ENCODE results near the gene ZNF385B.

- no peak for TF ChIP-seq TAF1 (IDR thresholded peaks at IDR 0.05; ENCODE audit: low read depth)
- TF ChIP-seq CTCF (IDR thresholded peaks at IDR 0.05; ENCODE audit: poor library complexity, severe bottlenecking), result no peak
- TF ChIP-seq POLR2AphosphoS5 (IDR thresholded peaks at IDR 0.05), result no peak
- no peak for TF ChIP-seq EZH2 (IDR thresholded peaks at IDR 0.05; ENCODE audit: borderline replicate concordance, insufficient read depth, low read length, poor library complexity, severe bottlenecking)
- no peak for TF ChIP-seq MXI1 (conservative IDR thresholded peaks at IDR 0.05; ENCODE audit: poor library complexity, severe bottlenecking)
- no peak for TF ChIP-seq RAD21 (conservative IDR thresholded peaks at IDR 0.05)
- no peak for TF ChIP-seq REST (IDR thresholded peaks at IDR 0.05; ENCODE audit: borderline replicate concordance)
- no peak for TF ChIP-seq EP300 (conservative IDR thresholded peaks at IDR 0.05; ENCODE audit: poor library complexity, severe bottlenecking)
- TF ChIP-seq SMC3 (conservative IDR thresholded peaks at IDR 0.05; ENCODE audit: poor library complexity), result no peak
Measured at GRCh38 chr2:179511105-179511789, 350.2 kb downstream of the ZNF385B start.

All from neural cell (in vitro differentiated cells).